ENCODE measurements around the gene MLPH. TPM values are rescaled to one million over a fixed set of nuclear protein-coding genes. Genes with fewer than 3 reads are reported as not detected.

MLPH gene
- total and polyA plus RNA-seq, 8 donors, result 61.3 to 657 (median 344) TPM

- no peaks in the 10 kb centered on the region for H3K27me3 ChIP-seq
- peak; percentile 55 to 79 for DNase-seq
- no peaks in the 10 kb centered on the region for H3K9me3 ChIP-seq
- H3K4me3 ChIP-seq, result peak overlapping the region in 3 of 4 donors; percentile 11 to 26 (median 20)
- peak overlapping the region; percentile 17 to 88 (median 79) for H3K27ac ChIP-seq
- peak in 2 of 3 donors; percentile 10 to 24 for TF ChIP-seq POLR2AphosphoS5 (IDR thresholded peaks at IDR 0.05)
- no peak for TF ChIP-seq EP300 (IDR thresholded peaks at IDR 0.05)
- TF ChIP-seq POLR2A (IDR thresholded peaks at IDR 0.05), result no peak
- TF ChIP-seq CTCF (IDR thresholded peaks at IDR 0.05), result peak in 1 of 7 experiments; percentile 27
- H3K4me1 ChIP-seq, result peaks cover 15 to 53% (median 39%) of the 10 kb centered on the region in 4 donors
- intact Hi-C loops (cut with DNase I; ENCODE audit: low total_unique reads), result no loop called here
- WGBS, 5 donors, result 19 to 33% (median 22%) methylated on average over 15 to 16 of the region's 16 CpGs
- no peaks in the 10 kb centered on the region for H3K36me3 ChIP-seq
Measured at GRCh38 chr2:237600205-237600846, 113.3 kb downstream of the MLPH start.

GRCh38 chr2:237601453-237602116, 114.5 kb downstream of the MLPH start:
- Histone ChIP-seq H3K27ac (peak overlapping the region in 4 of 5 donors; percentile 76 to 88 (median 80)), H3K36me3 (no peaks in the 10 kb centered on the region), H3K4me3 (no peak overlapping the region), H3K27me3 (no peaks in the 10 kb centered on the region), H3K9me3 (no peaks in the 10 kb centered on the region), H3K4me1 (peaks cover 11 to 46% (median 34%) of the 10 kb centered on the region in 4 donors)
- intact Hi-C loops (cut with DNase I; ENCODE audit: low total_unique reads), result no loop called here
- TF ChIP-seq POLR2AphosphoS5 (IDR thresholded peaks at IDR 0.05), result no peak
- peak in 1 of 7 experiments; percentile 6 for TF ChIP-seq CTCF (IDR thresholded peaks at IDR 0.05)
- 45 to 73% (median 60%) methylated on average over 13 to 14 of the region's 14 CpGs for WGBS, 5 donors
- DNase-seq, result peak in 1 of 2 donors; percentile 35

GRCh38 chr2:237602409-237602808, 115.4 kb downstream of the MLPH start:
- Histone ChIP-seq H3K36me3 (no peaks in the 10 kb centered on the region), H3K4me3 (no peak overlapping the region), H3K9me3 (no peaks in the 10 kb centered on the region), H3K27me3 (no peaks in the 10 kb centered on the region), H3K4me1 (peaks cover 11 to 46% (median 34%) of the 10 kb centered on the region in 4 donors), H3K27ac (peak overlapping the region in 1 of 5 donors; percentile 61)
- WGBS, 5 donors, result 86 to 94% (median 90%) methylated on average over 7 of the region's 7 CpGs
- intact Hi-C loops (cut with DNase I; ENCODE audit: low total_unique reads), result no loop called here
- TF ChIP-seq POLR2A (IDR thresholded peaks at IDR 0.05), result no peak
- no peak for TF ChIP-seq POLR2AphosphoS5 (IDR thresholded peaks at IDR 0.05)
- no peak for TF ChIP-seq CTCF (IDR thresholded peaks at IDR 0.05)
- no peak for TF ChIP-seq EP300 (IDR thresholded peaks at IDR 0.05)
- DNase-seq, result no peak

- TF ChIP-seq EP300 (IDR thresholded peaks at IDR 0.05) (no peak), POLR2AphosphoS5 (IDR thresholded peaks at IDR 0.05) (no peak), POLR2A (IDR thresholded peaks at IDR 0.05) (no peak)
- Histone ChIP-seq H3K27me3 (no peaks in the 10 kb centered on the region), H3K9me3 (no peaks in the 10 kb centered on the region), H3K36me3 (no peaks in the 10 kb centered on the region), H3K4me1 (peaks cover 11 to 46% (median 34%) of the 10 kb centered on the region in 4 donors), H3K4me3 (no peak overlapping the region), H3K27ac (peak overlapping the region in 3 of 5 donors; percentile 56 to 67 (median 61))
- WGBS, 5 donors, result 85 to 91% (median 86%) methylated on average over 13 of the region's 13 CpGs
- DNase-seq, result no peak
- intact Hi-C loops (cut with DNase I; ENCODE audit: low total_unique reads), result no loop called here
Measured at GRCh38 chr2:237603049-237603717, 116.1 kb downstream of the MLPH start.
